ENCODE results near the gene CRYL1.

GRCh38 chr13:20431080-20431479, 94.6 kb downstream of the CRYL1 start:
- TF ChIP-seq CTCF (IDR thresholded peaks at IDR 0.05; ENCODE audit: insufficient read depth, low read length, poor library complexity, severe bottlenecking) (no peak), EZH2phosphoT487 (conservative IDR thresholded peaks at IDR 0.05; ENCODE audit: low read length) (no peak)

Measured in SU-DHL-6 (cell line).